HEK293T (cell line): ENCODE results near the gene TAF11L2.

Experiments used
- ARNT ChIP-seq: fragments of 450-650 bp; IDR thresholded peaks from 2 replicates; pipeline ENCODE4 v1.6.1; 2017; ENCODE audit warnings: mild to moderate bottlenecking
- BHLHE40 ChIP-seq: fragments of 450-650 bp; IDR thresholded peaks from 2 replicates; pipeline ENCODE4 v1.6.1; 2016; ENCODE audit warnings: mild to moderate bottlenecking, moderate library complexity, borderline replicate concordance
- ELF4 ChIP-seq: fragments of 450-650 bp; IDR thresholded peaks from 2 replicates; pipeline ENCODE4 v1.6.1; 2017; ENCODE audit warnings: antibody characterized with exemption
- FOXA1 ChIP-seq: fragments of 450-650 bp; IDR thresholded peaks from 2 replicates; pipeline ENCODE4 v1.6.1; 2016; ENCODE audit warnings: mild to moderate bottlenecking
- L3MBTL2 ChIP-seq: fragments of 450-650 bp; conservative IDR thresholded peaks from 2 replicates; pipeline ENCODE4 v1.6.1; 2016; ENCODE audit warnings: mild to moderate bottlenecking
- LEF1 ChIP-seq: fragments of 450-650 bp; IDR thresholded peaks from 2 replicates; pipeline ENCODE4 v1.6.1; 2017; ENCODE audit warnings: mild to moderate bottlenecking, borderline replicate concordance
- NFRKB ChIP-seq: fragments of 450-650 bp; IDR thresholded peaks from 2 replicates; pipeline ENCODE4 v1.6.1; 2016; ENCODE audit warnings: mild to moderate bottlenecking, moderate library complexity
- SP1 ChIP-seq: fragments of 450-650 bp; IDR thresholded peaks from 2 replicates; pipeline ENCODE4 v1.6.1; 2017
- SUZ12 ChIP-seq: fragments of 450-650 bp; IDR thresholded peaks from 2 replicates; pipeline ENCODE4 v1.6.1; 2016; ENCODE audit warnings: mild to moderate bottlenecking
- TARDBP ChIP-seq: fragments of 450-650 bp; IDR thresholded peaks from 2 replicates; pipeline ENCODE4 v1.6.1; 2016

GRCh38 chr5:17470064-17470463 is 28.0 kb upstream of the TAF11L2 start:
- TF ChIP-seq SP1, result no peak
- TF ChIP-seq BHLHE40, result no peak
- TF ChIP-seq SUZ12, result no peak
- no peak for TF ChIP-seq LEF1
- no peak for TF ChIP-seq FOXA1
- no peak for TF ChIP-seq ELF4
- TF ChIP-seq NFRKB, result no peak
- no peak for TF ChIP-seq TARDBP
- no peak for TF ChIP-seq ARNT
- TF ChIP-seq L3MBTL2, result no peak
